ENCODE results near the gene SH3D21. TPM values are rescaled to one million over a fixed set of nuclear protein-coding genes. Genes with fewer than 3 reads are reported as not detected.

Gene SH3D21
- polyA plus RNA-seq, 3 donors, result 0.56 TPM; not detected in 2

DNA sequence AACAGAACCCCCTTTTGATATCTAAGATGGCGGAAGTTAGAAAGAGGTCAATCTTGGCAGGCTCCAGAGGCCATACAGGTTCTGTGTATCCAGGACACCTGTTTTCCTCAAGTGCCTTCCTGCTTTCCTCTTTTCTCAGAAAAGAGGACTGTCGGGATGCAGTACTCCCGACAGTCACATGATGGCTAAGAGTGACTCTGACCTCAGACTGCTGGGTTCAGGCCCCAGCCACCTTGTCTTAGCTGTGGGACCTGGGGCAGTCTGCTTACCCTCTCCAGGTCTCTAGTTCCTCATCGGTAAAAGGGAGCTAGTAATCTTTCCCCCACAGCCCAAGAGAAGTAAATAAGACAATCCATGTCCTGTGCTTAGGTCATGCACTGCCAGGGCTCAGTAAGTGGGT, 49.6 kb downstream of the SH3D21 start:
- intact Hi-C loops (cut with micrococcal nuclease), result no loop called here
- Histone ChIP-seq H3K27me3 (ENCODE audit: control insufficient read depth in 2 of 2, insufficient read depth in 2 of 2, low read length in 2 of 2) (no peaks in the 10 kb centered on the region), H3K36me3 (replicated peaks in 1 of 2; ENCODE audit: control insufficient read depth in 1 of 2, insufficient read depth in 2 of 2, low read length in 2 of 2) (peaks cover 68 to 91% of the 10 kb centered on the region in 2 donors), H3K4me1 (ENCODE audit: control insufficient read depth in 1 of 2, insufficient read depth in 2 of 2, low read length in 2 of 2) (peaks cover 13 to 19% of the 10 kb centered on the region in 2 donors), H3K4me3 (replicated peaks in 1 of 3; ENCODE audit: low read depth in 2 of 3, low read length in 3 of 3) (no peak overlapping the region), H3K4me2 (replicated peaks; ENCODE audit: extremely low read depth, low read length, poor library complexity, severe bottlenecking) (no peak overlapping the region), H4K20me1 (ENCODE audit: insufficient read depth, low read length) (peaks cover 88% of the 10 kb centered on the region), H3K9ac (ENCODE audit: insufficient read depth, low read length, poor library complexity, severe bottlenecking) (no peak overlapping the region), H2AFZ (ENCODE audit: insufficient read depth, low read depth, low read length, poor library complexity, severe bottlenecking) (no peak overlapping the region), H3K9me3 (replicated peaks in 1 of 2; ENCODE audit: control insufficient read depth in 1 of 2, insufficient read depth in 1 of 2, low read length in 2 of 2) (no peaks in the 10 kb centered on the region), H3K27ac (ENCODE audit: low read depth in 1 of 2, low read length in 2 of 2) (peak overlapping the region in 1 of 2 donors; percentile 22), H3K79me2 (ENCODE audit: insufficient read depth, low read length) (peaks cover 2% of the 10 kb centered on the region)
- no peak for DNase-seq
- peaks cover 0 to 2% (median 0%) of the 10 kb centered on the region in 7 donors for H3K9me3 Mint-ChIP-seq
- H3K27ac Mint-ChIP-seq, result peak overlapping the region in 2 of 7 donors; percentile 32 to 36
- peaks cover 25% of the 10 kb centered on the region for H3K4me1 Mint-ChIP-seq
- no peak overlapping the region for H3K4me3 Mint-ChIP-seq
- TF ChIP-seq CTCF (IDR thresholded peaks at IDR 0.05), result no peak
- peaks cover 82 to 90% of the 10 kb centered on the region in 2 donors for H3K36me3 Mint-ChIP-seq
- 85% methylated on average over 3 of the region's 4 CpGs for WGBS (ENCODE audit: insufficient coverage)
- H3K27me3 Mint-ChIP-seq (ENCODE audit: low read depth in 3 of 3), result no peaks in the 10 kb centered on the region

GRCh38 chr1:36358514-36359084, 52.4 kb downstream of the SH3D21 start:
- H3K4me3 ChIP-seq (replicated peaks in 1 of 3; ENCODE audit: low read depth in 2 of 3, low read length in 3 of 3), result no peak overlapping the region
- H4K20me1 ChIP-seq (ENCODE audit: insufficient read depth, low read length), result peaks cover 86% of the 10 kb centered on the region
- H3K79me2 ChIP-seq (ENCODE audit: insufficient read depth, low read length), result peaks cover 15% of the 10 kb centered on the region
- H3K27ac Mint-ChIP-seq, result peak overlapping the region in 3 of 7 donors; percentile 25 to 78 (median 49)
- H3K36me3 ChIP-seq (replicated peaks in 1 of 2; ENCODE audit: control insufficient read depth in 1 of 2, insufficient read depth in 2 of 2, low read length in 2 of 2), result peaks cover 74 to 97% of the 10 kb centered on the region in 2 donors
- peaks cover 88 to 97% of the 10 kb centered on the region in 2 donors for H3K36me3 Mint-ChIP-seq
- 97% methylated on average over 8 of the region's 13 CpGs for WGBS (ENCODE audit: insufficient coverage)
- no peak overlapping the region for H3K9ac ChIP-seq (ENCODE audit: insufficient read depth, low read length, poor library complexity, severe bottlenecking)
- H3K27me3 ChIP-seq (ENCODE audit: control insufficient read depth in 2 of 2, insufficient read depth in 2 of 2, low read length in 2 of 2), result no peaks in the 10 kb centered on the region
- H3K9me3 ChIP-seq (replicated peaks in 1 of 2; ENCODE audit: control insufficient read depth in 1 of 2, insufficient read depth in 1 of 2, low read length in 2 of 2), result no peaks in the 10 kb centered on the region
- no peak for TF ChIP-seq CTCF (IDR thresholded peaks at IDR 0.05)
- no peak overlapping the region for H3K4me2 ChIP-seq (replicated peaks; ENCODE audit: extremely low read depth, low read length, poor library complexity, severe bottlenecking)
- intact Hi-C loops (cut with micrococcal nuclease), result no loop called here
- H3K4me1 Mint-ChIP-seq, result peaks cover 5% of the 10 kb centered on the region
- no peak overlapping the region for H2AFZ ChIP-seq (ENCODE audit: insufficient read depth, low read depth, low read length, poor library complexity, severe bottlenecking)
- no peak overlapping the region for H3K27ac ChIP-seq (ENCODE audit: low read depth in 1 of 2, low read length in 2 of 2)
- H3K4me1 ChIP-seq (ENCODE audit: control insufficient read depth in 1 of 2, insufficient read depth in 2 of 2, low read length in 2 of 2), result no peaks in the 10 kb centered on the region
- DNase-seq, result no peak
- H3K4me3 Mint-ChIP-seq, result no peak overlapping the region
- H3K9me3 Mint-ChIP-seq, result peaks cover 0 to 2% (median 0%) of the 10 kb centered on the region in 7 donors
- H3K27me3 Mint-ChIP-seq (ENCODE audit: low read depth in 3 of 3), result no peaks in the 10 kb centered on the region

Data from CD14-positive monocyte (primary cell).